Erythroblast (primary cell): ENCODE results near the gene ZNF416.

Experiments
- GATA1 ChIP-seq: IDR thresholded peaks from 2 replicates; pipeline ENCODE4 v1.6.1; 2011; ENCODE audit warnings: low read depth, mild to moderate bottlenecking, control low read depth, low read length, moderate library complexity
- POLR2A ChIP-seq: IDR thresholded peaks from 2 replicates; pipeline ENCODE4 v1.6.1; 2011; ENCODE audit warnings: mild to moderate bottlenecking, low read length

- TF ChIP-seq POLR2A (peak; percentile 62), GATA1 (no peak)
Observed at GRCh38 chr19:57583521-57584416, 5.1 kb upstream of the ZNF416 start, which contains the start of gene ZIK1.
